HEK293T (cell line): ENCODE results near the gene ARL5A.

Experiments
- CTCF ChIA-PET: fragments of 350-600 bp; formaldehyde crosslinking; extraction: SDS; loops from one replicate; lab custom pipeline; 2021; ENCODE audit warnings: antibody characterized with exemption, inconsistent platforms; lab: Yijun Ruan, JAX
- POLR2A ChIA-PET: fragments of 350-600 bp; formaldehyde crosslinking; extraction: SDS; loops from one replicate; lab custom pipeline; 2020; ENCODE audit warnings: antibody characterized with exemption, inconsistent platforms; lab: Yijun Ruan, JAX
- DNase-seq: peaks from one replicate; pipeline ENCODE4 v3.0.0; 2012; ENCODE audit warnings: mixed read lengths; ENCODE audit errors: extremely low spot score
- ARNT ChIP-seq: fragments of 450-650 bp; IDR thresholded peaks from 2 replicates; pipeline ENCODE4 v1.6.1; 2017; ENCODE audit warnings: mild to moderate bottlenecking
- BHLHE40 ChIP-seq: fragments of 450-650 bp; IDR thresholded peaks from 2 replicates; pipeline ENCODE4 v1.6.1; 2016; ENCODE audit warnings: mild to moderate bottlenecking, moderate library complexity, borderline replicate concordance
- CTBP1 ChIP-seq: fragments of 450-650 bp; IDR thresholded peaks from 2 replicates; pipeline ENCODE4 v1.6.1; 2016; ENCODE audit warnings: borderline replicate concordance
- ELF4 ChIP-seq: fragments of 450-650 bp; IDR thresholded peaks from 2 replicates; pipeline ENCODE4 v1.6.1; 2017; ENCODE audit warnings: antibody characterized with exemption
- FOXA1 ChIP-seq: fragments of 450-650 bp; IDR thresholded peaks from 2 replicates; pipeline ENCODE4 v1.6.1; 2016; ENCODE audit warnings: mild to moderate bottlenecking
- FOXK2 ChIP-seq: fragments of 450-650 bp; IDR thresholded peaks from 2 replicates; pipeline ENCODE4 v1.6.1; 2016; ENCODE audit warnings: mild to moderate bottlenecking
- FOXM1 ChIP-seq: fragments of 450-650 bp; IDR thresholded peaks from 2 replicates; pipeline ENCODE4 v1.6.1; 2017; ENCODE audit warnings: mild to moderate bottlenecking, borderline replicate concordance
- HDGF ChIP-seq: fragments of 450-650 bp; IDR thresholded peaks from 2 replicates; pipeline ENCODE4 v1.6.1; 2017; ENCODE audit warnings: antibody characterized with exemption, borderline replicate concordance
- L3MBTL2 ChIP-seq: fragments of 450-650 bp; conservative IDR thresholded peaks from 2 replicates; pipeline ENCODE4 v1.6.1; 2016; ENCODE audit warnings: mild to moderate bottlenecking
- LEF1 ChIP-seq: fragments of 450-650 bp; IDR thresholded peaks from 2 replicates; pipeline ENCODE4 v1.6.1; 2017; ENCODE audit warnings: mild to moderate bottlenecking, borderline replicate concordance
- NFRKB ChIP-seq: fragments of 450-650 bp; IDR thresholded peaks from 2 replicates; pipeline ENCODE4 v1.6.1; 2016; ENCODE audit warnings: mild to moderate bottlenecking, moderate library complexity
- SP1 ChIP-seq: fragments of 450-650 bp; IDR thresholded peaks from 2 replicates; pipeline ENCODE4 v1.6.1; 2017
- SUZ12 ChIP-seq: fragments of 450-650 bp; IDR thresholded peaks from 2 replicates; pipeline ENCODE4 v1.6.1; 2016; ENCODE audit warnings: mild to moderate bottlenecking
- TARDBP ChIP-seq: fragments of 450-650 bp; IDR thresholded peaks from 2 replicates; pipeline ENCODE4 v1.6.1; 2016
- ZNF384 ChIP-seq: fragments of 450-650 bp; IDR thresholded peaks from 2 replicates; pipeline ENCODE4 v1.6.1; 2016
- TF ChIP-seq, protein P1 (sequence below): fragments of 450-650 bp; IDR thresholded peaks from 2 replicates; pipeline ENCODE4 v1.6.1; 2016

ARL5A gene

DNA sequence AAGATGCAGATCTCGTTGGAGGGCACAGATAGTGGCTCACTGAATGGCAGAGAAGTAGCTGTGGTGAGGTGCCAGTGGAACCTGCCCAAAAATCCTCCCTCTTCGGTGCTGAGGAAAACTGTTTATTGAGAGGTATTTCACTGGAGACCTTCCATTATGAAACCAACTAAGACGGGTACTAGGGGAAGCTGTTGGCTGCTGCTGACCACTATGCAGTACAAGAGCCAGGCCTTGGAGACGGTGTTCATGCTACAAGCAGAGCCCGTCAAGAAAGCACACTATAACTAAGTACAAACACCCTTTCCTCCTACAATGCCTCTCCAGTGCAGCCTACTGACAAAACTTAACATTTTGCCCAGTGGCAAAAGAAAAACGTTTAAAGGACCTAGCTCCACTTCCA, 4.6 kb downstream of the ARL5A start:
- TF ChIP-seq ARNT = no peak
- no peak for TF ChIP-seq ELF4
- TF ChIP-seq BHLHE40 = no peak
- TF ChIP-seq ZNF384 = no peak
- no peak for TF ChIP-seq CTBP1
- TF ChIP-seq L3MBTL2 = no peak
- no peak for TF ChIP-seq SP1
- no peak for TF ChIP-seq NFRKB
- TF ChIP-seq, protein P1, sequence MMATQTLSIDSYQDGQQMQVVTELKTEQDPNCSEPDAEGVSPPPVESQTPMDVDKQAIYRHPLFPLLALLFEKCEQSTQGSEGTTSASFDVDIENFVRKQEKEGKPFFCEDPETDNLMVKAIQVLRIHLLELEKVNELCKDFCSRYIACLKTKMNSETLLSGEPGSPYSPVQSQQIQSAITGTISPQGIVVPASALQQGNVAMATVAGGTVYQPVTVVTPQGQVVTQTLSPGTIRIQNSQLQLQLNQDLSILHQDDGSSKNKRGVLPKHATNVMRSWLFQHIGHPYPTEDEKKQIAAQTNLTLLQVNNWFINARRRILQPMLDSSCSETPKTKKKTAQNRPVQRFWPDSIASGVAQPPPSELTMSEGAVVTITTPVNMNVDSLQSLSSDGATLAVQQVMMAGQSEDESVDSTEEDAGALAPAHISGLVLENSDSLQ = no peak
- TF ChIP-seq FOXK2 = no peak
- no peak for TF ChIP-seq FOXA1
- no peak for TF ChIP-seq SUZ12
- no peak for TF ChIP-seq HDGF
- TF ChIP-seq TARDBP = no peak
- TF ChIP-seq LEF1 = no peak
- TF ChIP-seq FOXM1 = no peak
- ChIA-PET CTCF (no interaction called here), POLR2A (interaction anchor here (0.6 kb wide), 1 partner anchor 28 kb away, joined by 3 read pairs; no protein-coding TSS in a partner anchor)
- DNase-seq = no peak

- TF ChIP-seq, protein P1 = no peak
- TF ChIP-seq FOXM1 (no peak), LEF1 (no peak), L3MBTL2 (no peak), HDGF (no peak), FOXK2 (no peak), ELF4 (no peak), CTBP1 (no peak), TARDBP (no peak), BHLHE40 (no peak), SP1 (no peak), SUZ12 (no peak), NFRKB (no peak), FOXA1 (no peak), ZNF384 (no peak), ARNT (no peak)
- ChIA-PET POLR2A (interaction anchor here (1.3 kb wide), 1 partner anchor 8 kb away, joined by 4 read pairs; the partner anchor contains the start of gene ARL5A), CTCF (interaction anchor here (0.7 kb wide), 1 partner anchor 13 kb away, joined by 3 read pairs; no protein-coding TSS in a partner anchor)
- no peak for DNase-seq
These were observed 8.3 kb downstream of the ARL5A start for GRCh38 chr2:151819920-151820319.

GRCh38 chr2:151817929-151818328, 10.3 kb downstream of the ARL5A start:
- no peak for DNase-seq
- CTCF ChIA-PET = no interaction called here
- POLR2A ChIA-PET = no interaction called here
- TF ChIP-seq NFRKB (no peak), ARNT (no peak)

- ChIA-PET POLR2A (interaction anchor here (1.0 kb wide), 1 partner anchor 11 kb away, joined by 3 read pairs; the partner anchor contains the start of gene ARL5A), CTCF (interaction anchor here (1.4 kb wide), 1 partner anchor 10 kb away, joined by 3 read pairs; no protein-coding TSS in a partner anchor)
- TF ChIP-seq LEF1 = no peak
- no peak for TF ChIP-seq FOXA1
- TF ChIP-seq ZNF384 = no peak
- no peak for TF ChIP-seq SP1
- no peak for TF ChIP-seq CTBP1
- no peak for TF ChIP-seq ARNT
- no peak for DNase-seq
These were observed 11.4 kb downstream of the ARL5A start for GRCh38 chr2:151816843-151817242.

DNA sequence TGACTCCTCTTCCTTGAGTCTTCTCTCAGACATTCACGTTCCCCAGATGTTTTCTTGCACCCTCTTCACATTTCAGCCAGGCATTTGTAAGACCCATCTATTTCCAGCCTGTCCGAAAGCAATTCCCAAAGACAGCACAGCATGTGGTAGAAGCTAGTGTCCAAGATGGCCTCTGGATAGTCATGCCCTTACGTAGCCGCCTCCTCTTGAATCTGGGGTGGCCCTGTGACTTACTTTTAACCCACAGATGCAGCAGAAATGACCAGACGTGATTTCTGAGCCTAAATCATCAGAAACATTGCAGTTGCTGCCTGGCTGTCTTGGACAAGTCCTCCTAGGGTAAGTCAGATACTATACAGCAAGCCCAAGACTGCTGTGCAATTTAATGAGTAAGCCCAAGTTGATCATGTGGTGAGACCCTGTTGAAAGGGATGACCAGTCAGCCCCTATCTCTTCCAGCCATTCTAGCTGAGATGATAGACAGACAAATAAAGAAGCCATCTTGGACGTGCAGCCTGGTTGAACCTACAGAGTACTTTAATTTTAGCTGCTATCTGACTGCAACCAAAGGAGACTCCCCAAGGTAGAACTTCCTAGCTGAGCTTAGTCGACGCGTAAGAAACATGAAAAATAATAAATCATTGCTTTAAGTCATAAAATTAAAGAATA, 12.3 kb downstream of the ARL5A start:
- no peak for TF ChIP-seq LEF1
- TF ChIP-seq TARDBP = no peak
- TF ChIP-seq CTBP1 = no peak
- no peak for TF ChIP-seq HDGF
- no peak for TF ChIP-seq ZNF384
- no peak for TF ChIP-seq ARNT
- no peak for TF ChIP-seq NFRKB
- TF ChIP-seq FOXK2 = no peak
- no peak for TF ChIP-seq L3MBTL2
- TF ChIP-seq SUZ12 = no peak
- no peak for TF ChIP-seq BHLHE40
- TF ChIP-seq, protein P1 = no peak
- no peak for TF ChIP-seq SP1
- TF ChIP-seq ELF4 = no peak
- TF ChIP-seq FOXM1 = no peak
- TF ChIP-seq FOXA1 = no peak
- POLR2A ChIA-PET = no interaction called here
- no peak for DNase-seq
- CTCF ChIA-PET = interaction anchor here (1.4 kb wide), 1 partner anchor 11 kb away, joined by 3 read pairs; no protein-coding TSS in a partner anchor

DNA sequence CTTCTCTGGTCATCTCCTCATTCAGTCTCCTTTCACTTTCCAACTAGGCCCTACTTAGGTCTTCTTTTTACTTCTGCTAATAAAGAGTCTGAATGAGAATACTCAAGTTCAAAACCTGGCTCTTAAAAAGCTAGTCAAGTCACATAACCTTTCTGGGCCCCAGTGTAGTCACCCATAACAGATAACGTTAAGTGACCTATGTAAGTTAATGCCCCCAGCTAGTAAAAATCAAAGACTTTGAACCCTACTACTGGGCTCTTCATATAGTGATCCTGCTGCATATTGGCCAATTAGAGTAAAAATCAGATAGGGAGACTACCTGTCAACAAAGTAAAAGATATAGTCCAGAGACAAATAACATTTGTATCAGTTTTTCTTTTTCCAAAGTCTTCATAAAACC, 17.7 kb downstream of the ARL5A start:
- ChIA-PET POLR2A (no interaction called here), CTCF (no interaction called here)
- TF ChIP-seq ELF4 (no peak), SUZ12 (no peak), TARDBP (no peak), FOXK2 (no peak), BHLHE40 (no peak), NFRKB (no peak), SP1 (no peak), HDGF (no peak), L3MBTL2 (no peak), ARNT (no peak), LEF1 (no peak), CTBP1 (no peak), ZNF384 (no peak), FOXM1 (no peak), FOXA1 (no peak)
- TF ChIP-seq, protein P1 = no peak
- DNase-seq = no peak
